AG09319 (cell line): Measurements from ENCODE around the gene WDFY4.

Experiments used
- DNase-seq: peaks from one replicate; pipeline ENCODE4 v3.0.0-alpha.2; 2010; ENCODE audit warnings: low read depth; ENCODE audit errors: extremely low read depth
- TF ChIP-seq, protein P1 (sequence below): IDR thresholded peaks from 2 replicates; pipeline ENCODE4 v1.5.1; 2011; ENCODE audit warnings: low read depth, mild to moderate bottlenecking, inconsistent platforms, low read length, moderate library complexity

Gene WDFY4

DNA sequence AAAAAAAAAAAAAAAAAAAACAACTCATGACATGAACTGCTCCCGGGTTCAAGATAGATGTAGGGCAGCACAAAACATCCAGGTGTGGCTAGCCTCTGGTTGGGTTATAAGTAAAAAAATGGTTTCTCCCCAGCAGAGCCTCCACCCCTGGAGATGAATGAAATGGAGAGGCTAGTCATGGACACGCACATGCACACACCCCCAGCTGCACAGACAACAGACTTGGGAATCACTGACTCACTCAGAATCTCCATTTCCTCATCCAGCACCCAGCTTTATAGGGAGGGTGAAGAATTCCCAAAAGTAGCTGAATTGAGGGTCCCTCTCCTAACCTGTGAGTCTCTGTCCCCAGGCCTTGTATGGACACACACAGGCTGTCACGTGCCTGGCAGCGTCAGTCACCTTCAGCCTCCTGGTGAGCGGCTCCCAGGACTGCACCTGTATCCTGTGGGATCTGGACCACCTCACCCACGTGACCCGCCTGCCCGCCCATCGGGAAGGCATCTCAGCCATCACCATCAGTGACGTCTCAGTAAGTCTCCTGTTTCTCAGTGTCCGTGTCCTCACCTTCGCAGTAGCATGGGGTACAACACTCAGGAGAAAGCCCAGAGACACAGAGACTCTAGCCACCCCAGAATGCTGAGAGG lies 290.0 kb downstream of the WDFY4 start:
- no peak for DNase-seq
- TF ChIP-seq, protein P1, sequence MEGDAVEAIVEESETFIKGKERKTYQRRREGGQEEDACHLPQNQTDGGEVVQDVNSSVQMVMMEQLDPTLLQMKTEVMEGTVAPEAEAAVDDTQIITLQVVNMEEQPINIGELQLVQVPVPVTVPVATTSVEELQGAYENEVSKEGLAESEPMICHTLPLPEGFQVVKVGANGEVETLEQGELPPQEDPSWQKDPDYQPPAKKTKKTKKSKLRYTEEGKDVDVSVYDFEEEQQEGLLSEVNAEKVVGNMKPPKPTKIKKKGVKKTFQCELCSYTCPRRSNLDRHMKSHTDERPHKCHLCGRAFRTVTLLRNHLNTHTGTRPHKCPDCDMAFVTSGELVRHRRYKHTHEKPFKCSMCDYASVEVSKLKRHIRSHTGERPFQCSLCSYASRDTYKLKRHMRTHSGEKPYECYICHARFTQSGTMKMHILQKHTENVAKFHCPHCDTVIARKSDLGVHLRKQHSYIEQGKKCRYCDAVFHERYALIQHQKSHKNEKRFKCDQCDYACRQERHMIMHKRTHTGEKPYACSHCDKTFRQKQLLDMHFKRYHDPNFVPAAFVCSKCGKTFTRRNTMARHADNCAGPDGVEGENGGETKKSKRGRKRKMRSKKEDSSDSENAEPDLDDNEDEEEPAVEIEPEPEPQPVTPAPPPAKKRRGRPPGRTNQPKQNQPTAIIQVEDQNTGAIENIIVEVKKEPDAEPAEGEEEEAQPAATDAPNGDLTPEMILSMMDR, result no peak

DNA sequence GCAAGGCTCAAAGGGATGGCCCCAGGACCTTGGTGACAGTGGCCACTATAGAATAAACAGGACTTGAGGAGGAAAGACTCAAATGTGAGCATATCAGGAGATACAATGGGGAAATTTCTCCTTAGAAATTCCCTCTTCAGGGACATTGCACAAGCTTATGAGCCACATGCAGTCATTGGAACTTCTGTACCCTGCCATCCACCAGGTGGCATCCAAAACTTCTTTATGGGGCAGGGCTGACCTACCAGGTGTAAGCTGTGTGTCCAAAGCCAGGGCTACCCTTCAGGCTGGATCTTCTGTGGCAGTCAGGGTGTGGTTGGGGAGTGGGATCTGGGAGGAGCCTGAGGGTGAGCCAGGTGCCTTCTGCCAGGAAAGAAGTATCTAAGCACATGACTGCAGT lies 291.5 kb downstream of the WDFY4 start:
- TF ChIP-seq, protein P1, result peak; percentile 38
- DNase-seq, result no peak

DNA sequence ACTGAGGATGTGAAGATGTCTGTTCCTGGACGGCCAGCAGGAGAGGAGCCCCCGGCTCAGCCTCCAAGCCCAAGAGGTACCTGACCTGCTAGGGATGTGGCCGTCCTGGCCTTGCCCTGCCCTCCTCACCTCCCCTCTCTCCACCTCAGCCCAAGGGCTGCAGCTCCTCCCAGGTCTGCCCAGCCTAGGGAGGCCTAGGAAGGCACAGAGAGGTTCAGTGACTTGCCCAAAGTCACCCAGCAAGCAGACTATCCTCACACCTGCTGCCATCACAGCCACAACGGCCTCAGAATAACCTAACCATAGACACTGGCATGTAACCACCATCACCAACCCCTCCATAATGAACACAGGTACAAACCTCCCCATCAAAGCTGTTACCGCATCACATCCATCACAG lies 293.6 kb downstream of the WDFY4 start:
- TF ChIP-seq, protein P1, result no peak
- no peak for DNase-seq

DNA sequence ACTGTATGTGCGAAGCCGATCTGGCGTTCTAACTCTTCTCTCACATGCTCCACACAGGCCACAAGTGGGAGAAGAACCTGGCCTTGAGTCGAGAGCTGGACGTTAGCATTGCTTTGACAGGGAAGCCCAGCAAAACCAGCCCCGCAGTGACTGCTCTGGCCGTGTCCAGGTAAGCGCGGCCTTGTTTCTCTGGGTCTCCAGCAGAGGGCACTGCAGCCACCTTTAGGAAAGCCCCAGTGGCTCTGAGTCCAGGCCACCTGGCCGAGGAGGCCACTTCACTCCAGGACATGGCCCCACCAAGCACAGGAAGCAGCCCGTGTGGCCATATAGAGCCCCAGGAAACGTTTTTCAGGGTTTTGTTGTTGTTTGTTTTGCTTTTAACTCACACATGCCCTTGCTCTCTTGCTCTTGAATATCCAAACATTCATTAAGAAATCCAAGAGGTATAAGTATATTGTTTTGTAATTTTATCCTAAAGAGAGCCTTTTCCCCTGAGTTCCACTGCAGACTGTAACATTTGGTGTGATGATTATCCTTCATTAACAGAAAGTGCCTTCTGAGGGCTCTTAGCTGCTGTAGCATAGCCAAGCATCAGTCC lies 296.7 kb downstream of the WDFY4 start:
- DNase-seq, result peak; percentile 15
- TF ChIP-seq, protein P1, result peak; percentile 93

DNA sequence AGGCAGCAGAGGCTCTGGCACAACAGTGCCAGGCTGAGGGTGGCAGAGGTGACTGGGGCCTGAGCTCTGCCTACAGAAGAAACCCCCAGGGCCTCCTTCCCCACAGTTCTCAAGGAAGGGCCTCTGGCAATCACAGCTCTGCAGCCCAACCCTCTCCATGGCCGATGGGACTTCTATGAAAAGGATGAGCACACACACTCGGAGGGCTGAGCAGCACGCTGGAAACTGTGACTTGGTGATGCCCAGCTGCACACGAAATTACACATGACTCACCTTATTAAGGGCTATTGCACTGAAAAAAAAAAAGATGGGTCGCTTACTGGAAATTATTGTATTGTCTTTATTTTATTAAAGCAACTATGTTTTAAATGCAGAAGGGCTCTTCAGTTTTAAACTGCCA lies 297.9 kb downstream of the WDFY4 start:
- no peak for DNase-seq
- TF ChIP-seq, protein P1, result no peak

DNA sequence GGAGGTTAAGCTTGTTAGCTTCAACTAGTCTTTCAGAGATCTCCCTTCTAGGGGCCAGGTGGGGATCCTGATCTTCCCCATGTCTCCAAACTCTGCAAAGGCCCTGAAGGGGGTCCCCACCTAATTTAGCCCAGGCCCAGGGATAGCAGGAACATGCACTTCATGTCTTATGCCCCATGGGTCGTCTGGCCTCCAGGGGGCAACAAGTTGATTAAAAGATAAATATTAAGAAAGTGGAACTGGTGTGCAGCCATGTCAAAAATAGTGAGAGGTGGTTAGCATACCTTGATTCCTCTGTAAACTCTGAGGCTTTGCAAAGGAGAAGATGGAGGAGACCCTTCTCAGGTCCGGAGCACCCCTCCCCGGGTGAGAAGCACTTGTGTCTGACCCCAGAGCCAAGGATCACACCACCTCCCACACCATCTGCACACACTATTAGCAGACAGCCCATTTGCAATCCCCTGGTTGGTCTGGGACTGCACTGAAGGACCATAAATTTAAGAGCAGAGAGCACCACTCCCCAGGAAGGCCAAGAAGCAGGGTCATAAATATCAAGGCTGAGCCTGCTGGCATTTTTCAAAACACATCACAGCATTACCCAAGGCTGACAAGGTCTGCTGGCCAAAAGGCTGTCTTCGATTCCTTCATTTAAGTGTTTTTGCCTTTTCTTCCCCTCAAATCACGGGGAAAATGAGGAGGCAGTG lies 299.1 kb downstream of the WDFY4 start:
- no peak for DNase-seq

DNA sequence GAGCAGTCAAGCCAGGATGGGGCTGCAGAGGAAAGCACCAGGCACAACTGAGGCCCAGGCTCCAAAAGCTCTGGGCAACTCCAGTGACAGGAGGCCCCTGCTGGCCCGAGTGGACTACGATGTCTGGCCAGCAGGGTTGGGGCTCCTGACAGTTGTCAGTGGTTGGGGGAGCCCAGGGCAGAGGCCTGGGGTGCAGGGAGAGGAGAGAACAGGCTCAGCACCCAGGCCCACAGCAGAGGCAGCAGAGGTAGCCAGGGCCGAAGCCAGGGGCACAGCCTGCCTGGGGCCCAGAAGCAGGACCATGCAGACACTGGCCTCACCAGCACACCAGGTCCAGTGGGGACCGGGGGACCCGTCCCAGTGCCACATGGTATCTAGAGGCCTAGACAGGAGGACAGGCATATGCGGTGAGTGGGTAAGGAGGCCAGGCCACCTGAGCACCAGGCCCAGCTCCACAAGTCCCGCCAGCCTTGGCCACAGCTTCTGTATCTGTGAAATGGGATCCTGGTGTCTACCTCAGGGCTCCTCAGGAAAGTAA lies 301.0 kb downstream of the WDFY4 start:
- DNase-seq, result no peak
- TF ChIP-seq, protein P1, result no peak

More for the DNA sequence above, 299.1 kb downstream of the WDFY4 start:
- TF ChIP-seq, protein P1, result peak; percentile 10
